OCI-M2 (cell line): Measurements from ENCODE around the gene BGN.

ENCODE experiments used
- DNase-seq: peaks from one replicate; lab custom pipeline; 2025; ENCODE audit not compliant: unreplicated experiment; lab: John Stamatoyannopoulos, UW

BGN gene

GRCh38 chrX:153460826-153461225, 34.0 kb upstream of the BGN start:
- no peak for DNase-seq

- no peak for DNase-seq
Observed at GRCh38 chrX:153462291-153462690, 32.5 kb upstream of the BGN start.

- DNase-seq: no peak
Observed at GRCh38 chrX:153463031-153463430, 31.7 kb upstream of the BGN start.

GRCh38 chrX:153463556-153463955, 31.2 kb upstream of the BGN start:
- DNase-seq: no peak

- no peak for DNase-seq
Observed at GRCh38 chrX:153464116-153464515, 30.7 kb upstream of the BGN start.

- no peak for DNase-seq
Observed at GRCh38 chrX:153465691-153466380, 28.9 kb upstream of the BGN start.

GRCh38 chrX:153468008-153468580, 26.7 kb upstream of the BGN start:
- no peak for DNase-seq

- no peak for DNase-seq
Observed at GRCh38 chrX:153469811-153470410, 24.9 kb upstream of the BGN start.

- peak; percentile 19 for DNase-seq
Observed at GRCh38 chrX:153470411-153471363, 24.1 kb upstream of the BGN start, which contains the start of gene HAUS7. Gene HAUS7 (minus strand): TSS chrX:153470576. CDS start chrX:153470557, 19 bp downstream.

- DNase-seq: no peak
Observed at GRCh38 chrX:153471663-153472280, 23.0 kb upstream of the BGN start.

GRCh38 chrX:153473126-153473525, 21.7 kb upstream of the BGN start:
- DNase-seq: no peak

GRCh38 chrX:153474266-153474665, 20.5 kb upstream of the BGN start:
- DNase-seq: no peak

- no peak for DNase-seq
Observed at GRCh38 chrX:153474718-153475117, 20.1 kb upstream of the BGN start.

- DNase-seq: no peak
Observed at GRCh38 chrX:153475271-153475670, 19.5 kb upstream of the BGN start.

- no peak for DNase-seq
Observed at GRCh38 chrX:153475751-153476281, 19.0 kb upstream of the BGN start.

- DNase-seq: no peak
Observed at GRCh38 chrX:153476666-153477363, 18.0 kb upstream of the BGN start.

GRCh38 chrX:153477364-153477857, 17.4 kb upstream of the BGN start:
- no peak for DNase-seq

GRCh38 chrX:153477901-153478300, 16.9 kb upstream of the BGN start:
- DNase-seq: no peak

GRCh38 chrX:153478746-153479145, 16.0 kb upstream of the BGN start:
- DNase-seq: no peak

GRCh38 chrX:153481043-153481442, 13.7 kb upstream of the BGN start:
- no peak for DNase-seq
